Measurements from ENCODE around the gene PAPPA2. TPM values are rescaled to one million over a fixed set of nuclear protein-coding genes. Genes with fewer than 3 reads are reported as not detected.

PAPPA2 gene
- total RNA-seq, 1 experiment from 2014 or later: 0.81 TPM

DNA sequence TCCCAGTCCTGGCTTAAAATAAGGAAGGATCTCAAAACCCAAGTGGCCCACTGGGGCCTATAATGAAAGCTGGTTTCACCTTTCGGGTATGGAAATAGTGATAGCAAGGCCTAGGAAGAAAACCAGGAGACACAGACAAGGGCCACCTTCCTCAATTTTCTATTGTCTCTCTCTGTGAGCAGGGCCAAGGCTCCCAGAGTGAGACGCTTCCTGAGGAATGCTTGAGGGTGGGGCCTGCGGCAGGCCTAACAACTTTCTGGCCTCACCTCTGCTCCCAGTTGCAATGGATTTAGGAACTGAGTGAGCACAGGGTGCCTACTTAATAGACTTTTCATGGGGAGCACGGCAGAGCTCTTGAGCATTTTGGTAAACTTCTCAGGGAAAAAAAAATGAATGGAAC is 400.6 kb downstream of the PAPPA2 start:
- Histone ChIP-seq H3T11ph (ENCODE audit: low read length) (no peak overlapping the region), H2AK5ac (ENCODE audit: insufficient read length, low read length) (no peak overlapping the region), H3K4me2 (ENCODE audit: insufficient read depth, insufficient read length, low read length) (no peak overlapping the region), H3K27ac (ENCODE audit: insufficient read length, low read depth, low read length) (no peak overlapping the region), H4K20me1 (ENCODE audit: control insufficient read depth, insufficient read depth, insufficient read length) (no peaks in the 10 kb centered on the region), H3K9ac (ENCODE audit: extremely low read depth, insufficient read length, low read length) (no peak overlapping the region), H2BK12ac (ENCODE audit: insufficient read length, low read depth, low read length) (no peak overlapping the region), H3K18ac (ENCODE audit: insufficient read length, low read depth, low read length) (no peak overlapping the region), H2BK5ac (ENCODE audit: insufficient read length, low read length) (no peak overlapping the region), H3K56ac (ENCODE audit: insufficient read length, low read depth, low read length) (no peak overlapping the region), H3K9me3 (ENCODE audit: control insufficient read depth, low read depth, low read length) (no peaks in the 10 kb centered on the region), H3K23ac (ENCODE audit: insufficient read length, low read depth, low read length) (no peak overlapping the region), H3K4me1 (ENCODE audit: insufficient read depth, low read length) (no peaks in the 10 kb centered on the region), H3K23me2 (ENCODE audit: insufficient read length, low read depth, low read length, poor library complexity, severe bottlenecking) (no peaks in the 10 kb centered on the region), H2AFZ (ENCODE audit: low read length) (no peak overlapping the region), H3K79me2 (ENCODE audit: insufficient read depth, low read length) (no peaks in the 10 kb centered on the region), H4K5ac (ENCODE audit: insufficient read length, low read depth, low read length) (no peak overlapping the region), H3K79me1 (ENCODE audit: insufficient read depth, low read depth, low read length, poor library complexity, severe bottlenecking) (no peaks in the 10 kb centered on the region), H4K8ac (replicated peaks; ENCODE audit: insufficient read length, low read depth, low read length) (no peak overlapping the region), H4K91ac (ENCODE audit: insufficient read length, low read depth, low read length) (no peak overlapping the region), H3K14ac (ENCODE audit: insufficient read depth, low read length) (no peak overlapping the region), H2BK120ac (ENCODE audit: low read depth, low read length, poor library complexity, severe bottlenecking) (no peak overlapping the region), H3K4ac (ENCODE audit: low read depth, low read length) (no peak overlapping the region), H2BK20ac (ENCODE audit: low read depth, low read length, poor library complexity, severe bottlenecking) (no peak overlapping the region), H3K27me3 (ENCODE audit: insufficient read depth, low read length) (no peaks in the 10 kb centered on the region), H2BK15ac (ENCODE audit: low read depth, low read length) (no peak overlapping the region)
- Mint-ChIP-seq H3K27me3 (ENCODE audit: low read depth) (no peaks in the 10 kb centered on the region), H3K36me3 (ENCODE audit: insufficient read depth in 1 of 3, low read depth in 3 of 3) (peaks cover 0 to 2% (median 0%) of the 10 kb centered on the region in 3 experiments; a peak in 3 of 7 replicates), H3K9me3 (no peaks in the 10 kb centered on the region), H3K4me1 (peaks cover 10 to 11% of the 10 kb centered on the region in 2 experiments), H3K27ac (no peak overlapping the region), H3K4me3 (no peak overlapping the region)
- no peak for DNase-seq
- TF ChIP-seq, protein P1, sequence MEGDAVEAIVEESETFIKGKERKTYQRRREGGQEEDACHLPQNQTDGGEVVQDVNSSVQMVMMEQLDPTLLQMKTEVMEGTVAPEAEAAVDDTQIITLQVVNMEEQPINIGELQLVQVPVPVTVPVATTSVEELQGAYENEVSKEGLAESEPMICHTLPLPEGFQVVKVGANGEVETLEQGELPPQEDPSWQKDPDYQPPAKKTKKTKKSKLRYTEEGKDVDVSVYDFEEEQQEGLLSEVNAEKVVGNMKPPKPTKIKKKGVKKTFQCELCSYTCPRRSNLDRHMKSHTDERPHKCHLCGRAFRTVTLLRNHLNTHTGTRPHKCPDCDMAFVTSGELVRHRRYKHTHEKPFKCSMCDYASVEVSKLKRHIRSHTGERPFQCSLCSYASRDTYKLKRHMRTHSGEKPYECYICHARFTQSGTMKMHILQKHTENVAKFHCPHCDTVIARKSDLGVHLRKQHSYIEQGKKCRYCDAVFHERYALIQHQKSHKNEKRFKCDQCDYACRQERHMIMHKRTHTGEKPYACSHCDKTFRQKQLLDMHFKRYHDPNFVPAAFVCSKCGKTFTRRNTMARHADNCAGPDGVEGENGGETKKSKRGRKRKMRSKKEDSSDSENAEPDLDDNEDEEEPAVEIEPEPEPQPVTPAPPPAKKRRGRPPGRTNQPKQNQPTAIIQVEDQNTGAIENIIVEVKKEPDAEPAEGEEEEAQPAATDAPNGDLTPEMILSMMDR (conservative IDR thresholded peaks at IDR 0.05): no peak
- no CpG with 5 or more reads among the region's 4 CpGs for WGBS (ENCODE audit: extremely low coverage, insufficient read length, low lambda C conversion rate)
